Colonic mucosa (tissue), 4 donors: ENCODE data around the gene RAN. TPM values are rescaled to one million over a fixed set of nuclear protein-coding genes. Genes with fewer than 3 reads are reported as not detected.
"Not testable (repeated sequence)": the region's sequence is repeated elsewhere in the genome, so short reads cannot be mapped to it uniquely, and the experiment has no call there.

Experiments
- DNase-seq: peaks from one replicate; pipeline ENCODE4 v3.0.0-alpha.2; 2020
- H3K27ac ChIP-seq: fragments of 200-600 bp; one replicate; pipeline ENCODE4 v1.8.0; 2021
- H3K27me3 ChIP-seq: fragments of 200-600 bp; one replicate; pipeline ENCODE4 v1.8.0; 2021
- H3K36me3 ChIP-seq: fragments of 200-600 bp; one replicate; pipeline ENCODE4 v1.8.0; 2021
- H3K4me1 ChIP-seq: fragments of 200-600 bp; one replicate; pipeline ENCODE4 v1.8.0; 2021; ENCODE audit warnings: mild to moderate bottlenecking
- H3K4me3 ChIP-seq: fragments of 200-600 bp; one replicate; pipeline ENCODE4 v1.8.0; 2021
- H3K9ac ChIP-seq, 2 donors: one replicate each; pipeline ENCODE4 v1.7.0; 2013; ENCODE audit warnings: control low read depth in 2 of 2, low read depth in 2 of 2, low read length in 2 of 2
- H3K9me3 ChIP-seq: fragments of 200-600 bp; one replicate; pipeline ENCODE4 v1.8.0; 2021
- CTCF ChIP-seq: fragments of 200-600 bp; IDR thresholded peaks from one replicate; pipeline ENCODE4 v1.8.0; 2022; ENCODE audit warnings: antibody characterized with exemption, mild to moderate bottlenecking
- intact Hi-C: fragments of 100-400 bp; cut with DNase I; formaldehyde crosslinking; loops from one replicate; pipeline ENCODE4 v1.14.1; 2022
- total RNA-seq, 2 donors: library from RNA; stranded (reverse); fragmentation: NEBNext Ultra II Directional in 1 of 2; extraction: Animal tissue kit (Norgen Biotek cat#: 25700) in 1 of 2; gene quantifications; one replicate each; pipeline ENCODE4 v1.2.1, GENCODE V29; 2021
- donor health status: healthy.
- donor health status: DM: no; HTN: no; CAD: no.
- donor health status: DM: no; HTN: no; CAD: no.

The RAN gene
- total RNA-seq, 2 donors from 2014 or later = 374 to 847 TPM

- Histone ChIP-seq H3K9ac (peak overlapping the region; percentile 78 to 83), H3K27ac (no peak overlapping the region), H3K4me1 (peaks cover 3% of the 10 kb centered on the region), H3K4me3 (peak overlapping the region; percentile 80), H3K27me3 (no peaks in the 10 kb centered on the region), H3K9me3 (no peaks in the 10 kb centered on the region), H3K36me3 (peaks cover 23% of the 10 kb centered on the region)
- DNase-seq = no peak
- no peak for TF ChIP-seq CTCF
- intact Hi-C loops = no loop called here
These were observed 1.4 kb downstream of the RAN start for GRCh38 chr12:130873106-130873795.

GRCh38 chr12:130873825-130874224 is 2.0 kb downstream of the RAN start:
- Histone ChIP-seq H3K9ac (no peak overlapping the region), H3K27ac (no peak overlapping the region), H3K36me3 (peaks cover 23% of the 10 kb centered on the region), H3K9me3 (no peaks in the 10 kb centered on the region), H3K27me3 (no peaks in the 10 kb centered on the region), H3K4me1 (peaks cover 3% of the 10 kb centered on the region), H3K4me3 (no peak overlapping the region)
- no peak for DNase-seq
- TF ChIP-seq CTCF = no peak
- intact Hi-C loops = no loop called here

GRCh38 chr12:130874696-130875095 is 2.8 kb downstream of the RAN start:
- H3K4me3 ChIP-seq = no peak overlapping the region
- peaks cover 23% of the 10 kb centered on the region for H3K36me3 ChIP-seq
- TF ChIP-seq CTCF = no peak
- DNase-seq = no peak
- no peak overlapping the region for H3K9ac ChIP-seq
- H3K4me1 ChIP-seq = peaks cover 3% of the 10 kb centered on the region
- no peaks in the 10 kb centered on the region for H3K9me3 ChIP-seq
- intact Hi-C loops = no loop called here
- no peaks in the 10 kb centered on the region for H3K27me3 ChIP-seq
- no peak overlapping the region for H3K27ac ChIP-seq

- intact Hi-C loops = no loop called here
These were observed 3.3 kb downstream of the RAN start for GRCh38 chr12:130875193-130875592.

GRCh38 chr12:130875708-130876107 is 3.8 kb downstream of the RAN start:
- H3K27me3 ChIP-seq, H3K4me1 ChIP-seq, H3K27ac ChIP-seq, H3K9ac ChIP-seq, H3K9me3 ChIP-seq, H3K4me3 ChIP-seq, DNase-seq, intact Hi-C loops: not testable (repeated sequence)
- H3K36me3 ChIP-seq = peaks cover 23% of the 10 kb centered on the region

More at GRCh38 chr12:130875193-130875592, 3.3 kb downstream of the RAN start:
- H3K9me3 ChIP-seq = no peaks in the 10 kb centered on the region
- no peak for DNase-seq
- H3K36me3 ChIP-seq = peaks cover 23% of the 10 kb centered on the region
- no peak for TF ChIP-seq CTCF
- H3K4me1 ChIP-seq = peaks cover 3% of the 10 kb centered on the region
- no peak overlapping the region for H3K4me3 ChIP-seq
- no peak overlapping the region for H3K9ac ChIP-seq
- no peaks in the 10 kb centered on the region for H3K27me3 ChIP-seq
- no peak overlapping the region for H3K27ac ChIP-seq

GRCh38 chr12:130876297-130876696 is 4.4 kb downstream of the RAN start:
- TF ChIP-seq CTCF = no peak

More at GRCh38 chr12:130876297-130876696, 4.4 kb downstream of the RAN start:
- Histone ChIP-seq H3K27ac (no peak overlapping the region), H3K27me3 (no peaks in the 10 kb centered on the region), H3K9me3 (no peaks in the 10 kb centered on the region), H3K4me1 (peaks cover 3% of the 10 kb centered on the region), H3K4me3 (no peak overlapping the region), H3K36me3 (peaks cover 23% of the 10 kb centered on the region), H3K9ac (no peak overlapping the region)
- intact Hi-C loops = no loop called here
- DNase-seq = no peak
